M059J (cell line): ENCODE data around the gene ZEB1. TPM values are rescaled to one million over a fixed set of nuclear protein-coding genes. Genes with fewer than 3 reads are reported as not detected.
"Not testable (repeated sequence)": the region's sequence is repeated elsewhere in the genome, so short reads cannot be mapped to it uniquely, and the experiment has no call there.

Experiments used
- DNase-seq: peaks from one replicate; pipeline ENCODE4 v3.0.0-alpha.2; 2012; ENCODE audit warnings: low read depth
- total RNA-seq: library from RNA; depleted of rRNA; stranded (reverse); fragments of >200 nt; shearing (Covaris generic); gene quantifications from 2 replicates; pipeline ENCODE4 v1.2.3, GENCODE V29; 2014

ZEB1 gene
- total RNA-seq, 1 experiment from 2014 or later = 14.4 TPM

DNA sequence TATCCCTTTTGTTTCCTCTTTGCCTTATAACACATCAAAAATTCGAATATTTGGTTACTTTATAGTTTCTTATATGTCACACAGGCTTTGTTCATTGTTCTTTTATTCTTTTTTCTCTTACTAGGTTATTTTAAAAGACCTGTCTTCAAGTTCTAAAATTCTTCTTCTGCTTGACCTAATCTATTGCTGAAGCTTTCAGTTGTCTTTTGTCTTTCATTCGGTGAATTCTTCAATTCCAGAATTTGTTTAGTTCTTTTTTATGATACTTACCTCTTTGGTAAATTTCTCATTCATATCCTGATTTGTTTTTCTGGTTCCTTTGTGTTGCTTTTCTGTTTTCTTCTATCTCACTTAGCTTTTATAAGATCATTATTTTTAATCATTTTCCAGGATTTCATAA lies 188.4 kb downstream of the ZEB1 start:
- no peak for DNase-seq

GRCh38 chr10:31508234-31508633 lies 189.2 kb downstream of the ZEB1 start:
- DNase-seq = no peak

- no peak for DNase-seq
Observed at GRCh38 chr10:31508882-31509281, 189.9 kb downstream of the ZEB1 start.

DNA sequence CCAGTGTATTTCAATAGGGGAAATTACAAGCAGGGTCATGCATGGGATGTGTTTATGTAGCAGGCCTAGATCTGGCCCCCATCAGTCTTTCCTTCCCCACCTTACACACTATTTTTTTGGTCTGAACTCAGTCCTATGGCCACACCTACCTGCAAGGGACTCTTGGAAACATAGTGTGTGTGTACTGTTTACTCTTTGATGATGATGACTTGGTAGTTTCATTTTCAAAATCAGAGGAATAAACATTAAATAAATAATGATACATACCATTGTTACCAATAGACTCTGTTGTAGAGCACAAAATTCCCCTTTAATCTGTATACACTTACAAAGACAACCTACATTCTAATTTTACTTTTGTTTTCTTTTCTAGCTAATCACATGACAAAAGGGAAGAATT lies 191.0 kb downstream of the ZEB1 start:
- no peak for DNase-seq

DNA sequence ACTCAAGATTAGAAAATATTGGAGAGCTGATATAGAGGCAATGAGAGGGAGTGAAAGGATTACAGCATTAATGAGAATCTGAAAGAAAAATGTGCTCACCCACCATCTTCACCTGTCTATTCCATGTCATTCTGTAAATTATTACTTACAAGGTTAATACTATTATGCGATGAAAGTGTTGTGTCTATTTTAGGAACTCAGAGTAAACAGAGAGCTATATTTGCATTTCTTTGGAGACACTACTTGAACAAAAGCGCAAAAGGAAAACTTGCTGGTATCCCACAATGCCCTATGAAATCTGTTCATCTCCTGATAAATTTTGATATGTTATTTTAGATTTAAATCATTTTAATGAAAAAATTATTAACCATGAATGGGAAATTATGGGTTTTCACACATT lies 196.1 kb downstream of the ZEB1 start:
- DNase-seq = no peak

- DNase-seq = no peak
Observed at GRCh38 chr10:31515819-31516402, 196.9 kb downstream of the ZEB1 start.

GRCh38 chr10:31520986-31521831 lies 202.2 kb downstream of the ZEB1 start:
- no peak for DNase-seq

DNA sequence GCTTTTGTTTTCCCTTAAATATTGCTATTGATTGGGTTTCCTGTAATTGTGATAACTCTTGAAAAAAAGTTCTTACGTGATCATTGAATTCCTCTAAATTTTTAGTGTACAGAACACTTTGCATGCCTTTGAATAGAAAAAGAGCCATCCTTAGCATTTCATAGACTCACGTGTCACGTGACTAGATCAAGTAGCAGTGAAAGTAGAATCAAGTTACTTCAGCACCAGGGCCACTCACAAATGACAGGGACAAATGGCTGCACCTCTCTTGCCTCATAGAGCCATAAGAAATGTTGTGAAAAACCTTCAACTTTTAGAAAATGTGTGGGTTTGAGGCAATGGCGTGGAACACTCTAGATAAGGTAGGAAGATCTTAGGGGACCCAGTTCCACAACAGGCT lies 203.8 kb downstream of the ZEB1 start:
- DNase-seq = no peak

- no peak for DNase-seq
Observed at GRCh38 chr10:31524460-31524859, 205.4 kb downstream of the ZEB1 start.

GRCh38 chr10:31526178-31526577 lies 207.2 kb downstream of the ZEB1 start:
- no peak for DNase-seq

DNA sequence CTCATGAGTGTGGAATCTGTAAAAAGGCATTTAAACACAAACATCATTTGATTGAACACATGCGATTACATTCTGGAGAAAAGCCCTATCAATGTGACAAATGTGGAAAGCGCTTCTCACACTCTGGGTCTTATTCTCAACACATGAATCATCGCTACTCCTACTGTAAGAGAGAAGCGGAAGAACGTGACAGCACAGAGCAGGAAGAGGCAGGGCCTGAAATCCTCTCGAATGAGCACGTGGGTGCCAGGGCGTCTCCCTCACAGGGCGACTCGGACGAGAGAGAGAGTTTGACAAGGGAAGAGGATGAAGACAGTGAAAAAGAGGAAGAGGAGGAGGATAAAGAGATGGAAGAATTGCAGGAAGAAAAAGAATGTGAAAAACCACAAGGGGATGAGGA lies 207.7 kb downstream of the ZEB1 start:
- DNase-seq = peak; percentile 5

- DNase-seq = no peak
Observed at GRCh38 chr10:31528831-31529230, 209.8 kb downstream of the ZEB1 start.

DNA sequence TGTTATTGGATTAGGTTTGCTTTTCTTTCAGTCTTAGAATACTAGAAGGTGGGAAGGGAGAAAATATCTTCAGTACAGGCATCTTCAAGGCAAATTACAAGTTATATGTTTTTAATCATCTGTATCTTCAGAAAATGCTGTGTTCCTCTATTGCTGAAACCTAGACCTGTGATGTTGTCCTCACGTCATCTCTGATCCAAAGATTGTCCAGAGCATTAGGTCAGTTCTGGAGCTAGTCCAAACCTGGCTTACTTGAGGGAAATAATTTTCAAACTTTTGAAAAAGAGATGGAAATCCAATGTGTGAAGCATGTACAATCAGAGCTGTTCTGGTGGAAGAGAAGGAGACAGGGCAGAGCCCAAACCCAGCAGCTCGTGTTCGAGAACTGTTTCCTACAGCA lies 217.3 kb downstream of the ZEB1 start:
- DNase-seq = no peak

DNA sequence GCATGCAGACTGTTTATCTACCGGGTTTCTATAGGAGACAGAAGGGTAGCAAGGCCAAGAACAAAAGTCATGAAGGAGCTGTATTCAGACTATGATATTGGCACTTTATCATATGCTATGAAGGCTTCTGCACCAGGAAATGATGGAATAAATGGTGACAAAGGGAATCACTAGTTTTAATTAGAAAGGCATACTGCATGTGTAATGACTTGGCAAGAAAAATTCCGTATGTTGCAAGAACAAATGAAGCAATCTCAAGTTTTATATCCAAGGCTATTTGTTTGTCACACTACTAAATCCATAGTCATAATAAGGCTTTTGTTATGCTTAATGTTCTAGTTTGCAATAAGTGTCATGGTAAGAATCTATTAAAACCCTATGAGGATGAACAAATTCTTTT lies 230.9 kb downstream of the ZEB1 start:
- DNase-seq = no peak

- DNase-seq = peak; percentile 70
Observed at GRCh38 chr10:31554556-31554955, 235.5 kb downstream of the ZEB1 start.

DNA sequence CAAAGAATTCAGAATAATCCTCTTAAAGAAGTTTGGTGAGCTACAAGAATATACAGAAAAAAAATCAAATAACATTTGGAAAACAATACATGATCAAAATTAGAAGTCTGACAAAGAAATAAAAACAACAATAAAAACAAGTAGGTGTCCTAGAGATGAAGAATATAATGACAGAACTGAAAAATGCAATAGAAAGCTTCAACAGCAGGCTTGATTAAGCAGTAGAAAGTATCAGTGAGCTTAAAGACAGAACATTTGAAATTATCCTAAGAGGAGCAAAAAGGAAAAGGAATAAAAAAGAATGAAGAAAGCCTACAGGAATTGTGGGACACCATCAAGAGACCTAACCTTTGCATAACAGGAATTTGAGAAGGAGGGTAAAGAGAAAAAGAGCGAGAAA lies 238.8 kb downstream of the ZEB1 start:
- DNase-seq = no peak

DNA sequence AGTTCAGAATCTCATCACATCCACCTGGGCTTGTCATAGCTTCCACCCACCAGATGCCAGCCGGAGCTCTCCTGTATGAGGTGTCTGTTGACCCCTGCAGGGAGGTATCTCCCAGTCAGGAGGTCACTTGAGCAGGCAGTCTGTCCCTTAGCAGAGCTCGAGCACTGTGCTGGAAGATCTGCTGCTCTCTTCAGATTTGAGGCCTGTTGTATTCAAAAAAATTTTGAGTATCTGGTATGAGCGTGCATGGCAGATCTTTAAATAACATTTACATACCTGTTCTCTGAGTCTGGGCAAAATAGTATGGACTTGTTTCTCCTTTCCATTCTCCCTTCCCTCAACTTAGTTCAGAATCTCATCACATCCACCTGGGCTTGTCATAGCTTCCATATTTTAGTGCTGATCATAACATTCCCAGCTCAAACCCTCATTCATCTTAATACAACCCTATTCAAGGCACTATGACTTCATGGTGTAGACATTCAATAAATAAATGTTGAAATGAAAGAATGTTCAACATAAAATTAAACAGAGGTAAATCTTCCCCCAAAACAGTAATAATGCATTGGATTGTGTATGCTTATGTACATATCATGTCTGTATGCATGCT lies 249.3 kb downstream of the ZEB1 start:
- DNase-seq = not testable (repeated sequence)

GRCh38 chr10:31574577-31574976 lies 255.6 kb downstream of the ZEB1 start:
- no peak for DNase-seq

DNA sequence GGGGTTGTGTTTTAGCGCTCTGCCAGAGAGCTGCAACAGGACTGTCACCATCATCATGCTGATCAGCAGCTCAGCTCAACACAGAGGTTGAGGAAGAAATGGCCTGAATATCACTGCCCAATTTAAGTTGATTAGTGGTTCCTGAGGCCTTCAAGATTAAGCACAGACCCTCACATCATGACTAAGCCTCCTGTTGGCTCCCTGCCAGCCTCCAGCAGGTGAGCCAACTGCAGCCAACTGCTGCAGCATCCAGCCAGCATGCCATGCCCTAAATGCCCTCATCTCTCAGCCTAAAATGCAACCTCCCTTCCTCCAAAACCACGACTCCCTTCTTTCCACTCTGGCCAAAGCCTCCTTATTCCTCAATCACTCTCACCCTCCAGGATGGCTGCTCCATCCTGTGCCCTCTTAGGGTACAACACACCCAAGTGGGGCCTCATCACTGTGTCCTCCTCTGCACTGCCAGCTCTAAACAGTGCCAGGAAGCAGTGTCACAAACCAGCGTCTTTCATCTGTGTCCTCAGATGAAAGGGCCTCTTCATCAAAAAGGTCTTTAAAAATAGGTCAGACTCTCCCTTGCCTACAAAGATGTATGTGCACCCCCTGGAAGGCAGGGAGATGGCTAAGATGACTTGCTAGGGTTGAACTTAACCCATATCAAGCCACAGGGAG lies 259.3 kb downstream of the ZEB1 start:
- DNase-seq = no peak

DNA sequence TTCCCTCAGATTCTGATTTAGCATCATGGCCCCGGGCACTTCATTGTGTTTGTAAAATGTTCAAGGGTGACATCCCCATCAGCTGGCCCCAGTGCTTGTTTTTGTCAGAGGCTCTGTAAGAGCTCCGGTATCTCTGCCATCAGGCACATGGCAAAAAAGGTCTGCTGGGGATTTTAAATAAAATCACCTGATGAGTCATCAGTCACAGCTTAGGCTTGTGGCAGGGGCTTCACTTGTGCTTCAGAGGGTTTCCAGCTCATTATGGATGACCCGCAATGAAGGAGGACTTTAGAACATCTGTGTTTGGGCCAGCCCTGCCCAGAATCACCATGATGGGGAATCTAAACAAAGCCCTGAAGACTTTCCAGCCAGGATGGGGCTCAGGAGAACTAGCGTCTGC lies 259.9 kb downstream of the ZEB1 start:
- DNase-seq = no peak
